Epithelial cell of proximal tubule (primary cell): Measurements from ENCODE around the gene ZNF536. TPM values are rescaled to one million over a fixed set of nuclear protein-coding genes. Genes with fewer than 3 reads are reported as not detected.

Experiments
- DNase-seq: peaks from one replicate; pipeline ENCODE4 v3.0.0-alpha.2; 2011; ENCODE audit warnings: low read depth
- H3K4me3 ChIP-seq: 2 replicates; pipeline ENCODE4 v1.5.1; 2011; ENCODE audit warnings: low read depth, mild to moderate bottlenecking, low read length
- total RNA-seq: library from RNA; depleted of rRNA; stranded (reverse); fragments of >200 nt; gene quantifications from 2 replicates; pipeline ENCODE4 v1.2.3, GENCODE V29; 2015
- TF ChIP-seq, protein P1 (sequence below): conservative IDR thresholded peaks from 2 replicates; pipeline ENCODE4 v1.5.1; 2012; ENCODE audit warnings: low read depth, mild to moderate bottlenecking, low read length

ZNF536 gene
- total RNA-seq, 1 donor from 2014 or later = not detected

GRCh38 chr19:30335306-30335886 is 36.8 kb upstream of the ZNF536 start:
- DNase-seq = no peak
- H3K4me3 ChIP-seq = no peak overlapping the region
- TF ChIP-seq, protein P1, sequence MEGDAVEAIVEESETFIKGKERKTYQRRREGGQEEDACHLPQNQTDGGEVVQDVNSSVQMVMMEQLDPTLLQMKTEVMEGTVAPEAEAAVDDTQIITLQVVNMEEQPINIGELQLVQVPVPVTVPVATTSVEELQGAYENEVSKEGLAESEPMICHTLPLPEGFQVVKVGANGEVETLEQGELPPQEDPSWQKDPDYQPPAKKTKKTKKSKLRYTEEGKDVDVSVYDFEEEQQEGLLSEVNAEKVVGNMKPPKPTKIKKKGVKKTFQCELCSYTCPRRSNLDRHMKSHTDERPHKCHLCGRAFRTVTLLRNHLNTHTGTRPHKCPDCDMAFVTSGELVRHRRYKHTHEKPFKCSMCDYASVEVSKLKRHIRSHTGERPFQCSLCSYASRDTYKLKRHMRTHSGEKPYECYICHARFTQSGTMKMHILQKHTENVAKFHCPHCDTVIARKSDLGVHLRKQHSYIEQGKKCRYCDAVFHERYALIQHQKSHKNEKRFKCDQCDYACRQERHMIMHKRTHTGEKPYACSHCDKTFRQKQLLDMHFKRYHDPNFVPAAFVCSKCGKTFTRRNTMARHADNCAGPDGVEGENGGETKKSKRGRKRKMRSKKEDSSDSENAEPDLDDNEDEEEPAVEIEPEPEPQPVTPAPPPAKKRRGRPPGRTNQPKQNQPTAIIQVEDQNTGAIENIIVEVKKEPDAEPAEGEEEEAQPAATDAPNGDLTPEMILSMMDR = no peak

- no peak overlapping the region for H3K4me3 ChIP-seq
- no peak for DNase-seq
- TF ChIP-seq, protein P1 = no peak
These were observed 35.9 kb upstream of the ZNF536 start for GRCh38 chr19:30336290-30336689.

DNA sequence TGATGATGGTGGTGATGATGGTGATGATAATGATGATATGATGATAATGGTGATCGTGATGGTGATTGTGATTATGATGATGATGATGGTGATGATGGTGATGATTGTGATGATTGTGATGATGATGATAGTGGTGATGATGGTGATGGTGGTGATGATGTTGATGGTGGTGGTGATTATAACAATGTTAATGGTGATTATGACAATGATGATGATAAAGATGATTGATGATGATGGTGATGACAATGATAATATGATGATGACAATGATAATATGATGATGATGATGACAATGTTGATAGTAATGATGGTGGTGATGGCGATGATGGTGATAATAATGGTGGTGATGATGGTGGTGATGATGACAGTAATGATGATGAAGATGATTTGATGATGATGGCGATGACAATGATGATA is 34.1 kb upstream of the ZNF536 start:
- no peak for DNase-seq
- TF ChIP-seq, protein P1 = no peak
- no peak overlapping the region for H3K4me3 ChIP-seq

DNA sequence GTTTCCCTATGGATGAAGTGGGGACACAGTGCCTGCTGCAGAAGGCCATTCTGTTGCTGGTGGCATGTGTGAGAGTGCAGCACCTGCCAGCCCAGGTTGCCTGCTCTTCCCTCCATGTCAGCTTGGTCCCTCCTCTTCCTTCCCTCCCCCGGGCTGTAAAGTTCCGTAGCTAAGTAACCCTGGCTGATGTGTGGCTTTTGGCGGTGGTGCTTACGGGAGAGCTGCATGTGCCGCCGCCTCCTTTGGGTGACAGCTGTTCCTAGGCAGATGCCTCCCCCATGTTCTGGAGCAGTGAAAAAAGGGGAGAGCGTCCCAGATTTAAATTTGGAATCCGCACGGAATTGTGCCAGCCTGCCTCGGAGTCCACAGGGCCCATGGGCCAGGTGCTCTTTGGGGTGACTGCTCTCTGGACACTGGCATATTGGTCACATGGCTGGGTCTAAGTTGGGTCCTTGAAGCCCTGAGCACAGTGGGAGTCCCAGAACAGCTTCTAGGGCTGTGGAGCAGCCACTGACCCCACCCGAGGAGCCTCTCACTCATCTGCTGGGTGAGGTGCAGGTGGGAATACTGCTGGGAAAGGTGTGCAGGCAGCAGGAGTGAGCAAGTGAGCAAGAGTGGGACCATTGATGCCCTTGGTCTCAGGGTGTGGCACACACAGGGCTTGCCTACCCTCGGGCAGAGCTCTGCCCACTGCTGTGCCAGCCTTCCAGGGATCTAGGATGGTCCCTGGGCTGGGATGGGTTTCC is 33.1 kb upstream of the ZNF536 start:
- H3K4me3 ChIP-seq = no peak overlapping the region
- no peak for DNase-seq
- TF ChIP-seq, protein P1 = no peak

DNA sequence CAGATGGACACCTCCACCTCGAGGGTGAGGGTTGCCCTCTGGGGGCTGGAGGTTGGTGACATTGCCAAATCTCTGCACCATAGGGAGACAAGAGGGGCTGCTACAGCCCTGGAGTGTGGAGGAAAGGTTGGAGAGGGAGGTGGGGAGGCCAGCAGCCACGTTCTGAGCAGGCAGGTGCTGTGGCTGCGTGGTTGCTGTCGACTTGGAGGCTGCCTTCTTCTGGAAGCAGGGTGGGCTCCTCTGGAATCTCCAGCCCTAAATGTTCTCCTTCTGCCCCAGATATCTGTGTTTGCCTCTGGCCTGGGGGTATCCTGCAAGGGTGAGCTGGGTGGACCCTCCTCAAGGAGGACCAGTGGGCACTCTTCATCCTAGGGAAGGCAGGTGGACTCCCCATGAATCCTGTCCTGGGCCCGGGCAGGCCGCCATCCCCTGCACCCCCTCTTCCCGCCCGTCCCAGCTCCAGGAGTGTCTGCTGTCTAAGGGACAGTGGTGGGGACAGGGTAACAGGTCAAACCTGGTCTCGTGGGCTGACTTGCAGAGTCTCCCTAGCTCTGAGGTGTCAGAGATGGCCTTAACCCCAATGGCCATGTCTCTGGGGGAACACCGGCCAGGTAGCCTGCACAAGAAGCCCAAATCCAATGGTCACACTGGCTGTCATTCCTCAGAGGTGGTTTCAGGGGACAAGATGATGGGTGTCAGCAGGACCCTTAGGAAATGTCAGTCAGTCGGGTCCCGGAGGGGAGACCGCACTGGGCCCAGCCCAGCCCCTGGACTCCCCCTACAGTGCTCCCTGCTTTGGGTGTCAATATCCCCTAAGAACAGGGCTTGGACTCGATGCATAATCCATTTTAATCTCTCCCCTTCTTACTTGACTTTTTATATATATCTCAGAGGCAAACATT is 32.3 kb upstream of the ZNF536 start:
- TF ChIP-seq, protein P1 = no peak
- DNase-seq = no peak
- no peak overlapping the region for H3K4me3 ChIP-seq

- no peak overlapping the region for H3K4me3 ChIP-seq
- DNase-seq = no peak
- TF ChIP-seq, protein P1 = no peak
These were observed 31.2 kb upstream of the ZNF536 start for GRCh38 chr19:30340771-30341561.
